ENCODE data around the gene MYL7.

GRCh38 chr7:44148166-44148565 lies 7.0 kb upstream of the MYL7 start:
- TF ChIP-seq POLR2A (IDR thresholded peaks at IDR 0.05): no peak
- TF ChIP-seq EP300 (IDR thresholded peaks at IDR 0.05): no peak

All from tibial nerve (tissue), 3 donors.